ENCODE measurements around the gene GATC.

GATC gene, protein sequence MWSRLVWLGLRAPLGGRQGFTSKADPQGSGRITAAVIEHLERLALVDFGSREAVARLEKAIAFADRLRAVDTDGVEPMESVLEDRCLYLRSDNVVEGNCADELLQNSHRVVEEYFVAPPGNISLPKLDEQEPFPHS

GRCh38 chr12:120445911-120446843 is at the start of gene GATC, which contains the start of gene TRIAP1:
Gene GATC (plus strand): TSS chr12:120446444. CDS start chr12:120446481, 37 bp downstream.
Gene TRIAP1 (minus strand): TSS chr12:120446384. CDS start chr12:120446372, 12 bp downstream.
- no peaks in the 10 kb centered on the region for H3K27me3 ChIP-seq (ENCODE audit: control insufficient read depth, insufficient read depth, low read length)
- peak within 1 kb of the TSS; percentile 93 for H3K9ac ChIP-seq (ENCODE audit: low read length)
- H3K4me3 ChIP-seq (ENCODE audit: low read length) = peak within 1 kb of the TSS; percentile 99
- H3K9me3 ChIP-seq (ENCODE audit: control insufficient read depth, low read length) = no peaks in the 10 kb centered on the region
- peaks cover 18% of the 10 kb centered on the region for H3K4me1 ChIP-seq (ENCODE audit: control insufficient read depth, insufficient read depth, low read length)
- no peaks in the 10 kb centered on the region for H3K36me3 ChIP-seq (ENCODE audit: control insufficient read depth, insufficient read depth, low read length)

DNA sequence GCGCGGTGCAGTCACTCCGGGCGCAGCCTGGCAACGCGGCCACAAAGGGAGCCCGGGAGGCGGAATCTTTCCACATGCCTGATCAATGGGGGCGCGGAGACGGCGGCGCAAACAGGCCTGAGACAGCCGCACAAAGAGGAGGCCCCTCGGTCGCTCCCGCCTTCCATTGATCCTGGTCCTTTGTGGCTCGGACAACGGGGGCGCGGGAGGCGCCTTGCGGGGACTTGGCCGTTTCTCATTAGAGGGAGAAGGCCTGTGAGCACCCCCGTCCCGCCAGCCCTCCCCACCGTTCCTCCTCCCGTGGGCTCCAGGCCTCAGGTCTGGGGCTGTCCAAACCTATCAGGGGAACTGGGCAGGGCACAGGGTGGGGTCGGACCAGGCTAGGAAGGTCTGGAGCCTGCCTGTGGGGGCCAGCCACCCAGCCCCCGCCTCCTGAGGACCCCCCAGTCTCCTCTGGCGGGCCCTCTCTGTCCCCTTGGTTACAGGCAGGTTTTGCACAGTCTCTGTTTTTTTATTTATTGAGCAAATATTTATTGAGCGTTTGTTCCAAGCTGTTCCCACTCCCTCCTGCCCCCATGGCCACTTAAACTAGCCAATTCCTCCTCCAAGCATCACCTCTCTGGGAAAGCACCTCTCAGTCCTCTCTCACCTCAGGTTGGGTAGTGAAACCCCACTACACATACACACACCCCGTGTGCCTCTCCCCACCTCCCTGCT is 48.3 kb upstream of the GATC start:
- no peak overlapping the region for H3K4me3 ChIP-seq (ENCODE audit: low read length)
- no peak overlapping the region for H3K9ac ChIP-seq (ENCODE audit: low read length)
- peaks cover 14% of the 10 kb centered on the region for H3K27me3 ChIP-seq (ENCODE audit: control insufficient read depth, insufficient read depth, low read length)
- no peaks in the 10 kb centered on the region for H3K36me3 ChIP-seq (ENCODE audit: control insufficient read depth, insufficient read depth, low read length)
- H3K4me1 ChIP-seq (ENCODE audit: control insufficient read depth, insufficient read depth, low read length) = peaks cover 25% of the 10 kb centered on the region
- H3K9me3 ChIP-seq (ENCODE audit: control insufficient read depth, low read length) = no peaks in the 10 kb centered on the region

DNA sequence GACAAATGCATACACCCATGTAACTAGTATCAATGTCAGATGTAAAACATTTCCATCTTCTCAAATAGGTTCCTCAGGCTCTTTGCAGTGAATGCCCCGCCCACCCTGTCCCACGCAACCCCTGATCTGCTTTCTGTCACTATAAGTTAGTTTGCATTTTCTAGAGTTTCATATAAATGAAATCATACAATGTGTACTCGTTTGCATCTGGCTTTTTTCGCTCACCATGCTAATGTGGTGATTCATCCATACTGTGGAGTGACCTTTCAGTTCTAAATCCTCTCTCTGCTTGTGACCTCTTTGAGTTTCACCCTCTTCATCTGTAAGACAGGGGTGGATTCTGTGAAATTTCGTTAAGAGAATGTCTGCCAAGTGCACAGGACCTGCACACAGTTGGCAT is 46.7 kb upstream of the GATC start:
- Histone ChIP-seq H3K36me3 (ENCODE audit: control insufficient read depth, insufficient read depth, low read length) (no peaks in the 10 kb centered on the region), H3K4me1 (ENCODE audit: control insufficient read depth, insufficient read depth, low read length) (peaks cover 15% of the 10 kb centered on the region), H3K27me3 (ENCODE audit: control insufficient read depth, insufficient read depth, low read length) (peaks cover 13% of the 10 kb centered on the region), H3K4me3 (ENCODE audit: low read length) (no peak overlapping the region), H3K9ac (ENCODE audit: low read length) (no peak overlapping the region), H3K9me3 (ENCODE audit: control insufficient read depth, low read length) (no peaks in the 10 kb centered on the region)

- H3K4me3 ChIP-seq (ENCODE audit: low read length) = no peak overlapping the region
- H3K36me3 ChIP-seq (ENCODE audit: control insufficient read depth, insufficient read depth, low read length) = no peaks in the 10 kb centered on the region
- H3K9ac ChIP-seq (ENCODE audit: low read length) = no peak overlapping the region
- H3K27me3 ChIP-seq (ENCODE audit: control insufficient read depth, insufficient read depth, low read length) = peaks cover 9% of the 10 kb centered on the region
- H3K4me1 ChIP-seq (ENCODE audit: control insufficient read depth, insufficient read depth, low read length) = peaks cover 7% of the 10 kb centered on the region
- no peaks in the 10 kb centered on the region for H3K9me3 ChIP-seq (ENCODE audit: control insufficient read depth, low read length)
These were observed 44.0 kb upstream of the GATC start for GRCh38 chr12:120402217-120402616.

DNA sequence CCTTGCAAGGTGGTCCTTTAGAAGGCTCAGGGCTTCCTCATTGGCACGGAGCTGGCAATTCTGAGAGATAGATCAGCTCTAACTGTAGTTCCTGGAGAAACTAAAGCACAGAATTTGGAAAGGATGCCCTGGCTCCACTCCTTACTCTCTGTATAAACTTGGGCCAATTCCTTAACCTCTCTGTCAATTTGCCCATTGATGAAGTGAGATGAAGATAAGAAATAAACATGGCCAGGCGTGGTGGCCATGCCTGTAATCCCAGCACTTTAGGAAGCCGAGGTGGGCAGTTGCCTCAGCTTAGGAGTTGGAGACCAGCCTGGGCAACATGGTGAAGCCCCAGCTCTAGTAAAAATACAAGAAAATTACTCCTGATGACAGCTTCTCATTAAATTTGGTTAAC is 42.4 kb upstream of the GATC start:
- Histone ChIP-seq H3K27me3 (ENCODE audit: control insufficient read depth, insufficient read depth, low read length) (no peaks in the 10 kb centered on the region), H3K36me3 (ENCODE audit: control insufficient read depth, insufficient read depth, low read length) (no peaks in the 10 kb centered on the region), H3K4me3 (ENCODE audit: low read length) (no peak overlapping the region), H3K9ac (ENCODE audit: low read length) (no peak overlapping the region), H3K9me3 (ENCODE audit: control insufficient read depth, low read length) (no peaks in the 10 kb centered on the region), H3K4me1 (ENCODE audit: control insufficient read depth, insufficient read depth, low read length) (no peaks in the 10 kb centered on the region)

DNA sequence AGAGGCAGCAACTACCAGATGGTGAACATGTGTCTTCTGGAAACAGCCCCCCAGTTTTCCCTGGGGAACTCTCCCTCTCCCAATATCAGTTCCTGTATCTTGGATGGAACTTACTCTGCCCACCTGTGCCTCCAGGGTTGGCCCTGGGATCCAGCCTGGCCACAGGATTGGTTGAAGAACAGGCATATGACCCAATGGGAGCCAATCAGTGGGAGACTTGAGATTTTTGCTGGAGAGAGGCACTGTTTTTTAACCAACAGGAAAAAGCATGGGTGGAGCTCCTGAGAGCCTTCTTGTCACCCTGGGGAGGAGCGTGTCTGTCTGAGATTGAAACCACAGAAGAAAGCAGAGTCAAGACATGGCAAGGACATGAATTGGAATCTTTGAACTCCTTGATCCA is 42.0 kb upstream of the GATC start:
- no peaks in the 10 kb centered on the region for H3K9me3 ChIP-seq (ENCODE audit: control insufficient read depth, low read length)
- H3K27me3 ChIP-seq (ENCODE audit: control insufficient read depth, insufficient read depth, low read length) = no peaks in the 10 kb centered on the region
- no peaks in the 10 kb centered on the region for H3K4me1 ChIP-seq (ENCODE audit: control insufficient read depth, insufficient read depth, low read length)
- H3K9ac ChIP-seq (ENCODE audit: low read length) = no peak overlapping the region
- no peaks in the 10 kb centered on the region for H3K36me3 ChIP-seq (ENCODE audit: control insufficient read depth, insufficient read depth, low read length)
- no peak overlapping the region for H3K4me3 ChIP-seq (ENCODE audit: low read length)

DNA sequence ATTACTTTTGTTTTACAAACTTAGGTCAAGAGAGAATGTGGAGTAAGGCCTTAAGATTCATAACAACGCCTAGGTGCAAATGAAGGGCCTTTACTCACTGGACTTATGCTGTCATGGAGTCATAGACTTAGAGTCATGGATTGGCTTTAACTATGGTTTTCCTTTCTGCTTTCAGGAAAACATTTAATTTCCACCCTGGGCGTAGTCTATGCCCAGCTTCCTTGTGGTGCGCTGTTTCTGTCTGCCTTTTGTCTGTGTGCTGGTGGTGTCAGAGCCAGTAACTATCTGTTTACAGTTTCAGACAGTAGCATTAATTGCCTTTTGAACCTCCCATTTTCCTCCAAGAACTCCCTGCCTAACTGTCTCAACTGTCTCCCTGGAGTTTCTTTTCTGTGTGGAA is 40.2 kb upstream of the GATC start:
- H3K4me1 ChIP-seq (ENCODE audit: control insufficient read depth, insufficient read depth, low read length) = no peaks in the 10 kb centered on the region
- H3K36me3 ChIP-seq (ENCODE audit: control insufficient read depth, insufficient read depth, low read length) = no peaks in the 10 kb centered on the region
- no peaks in the 10 kb centered on the region for H3K9me3 ChIP-seq (ENCODE audit: control insufficient read depth, low read length)
- H3K27me3 ChIP-seq (ENCODE audit: control insufficient read depth, insufficient read depth, low read length) = no peaks in the 10 kb centered on the region
- no peak overlapping the region for H3K4me3 ChIP-seq (ENCODE audit: low read length)
- no peak overlapping the region for H3K9ac ChIP-seq (ENCODE audit: low read length)

DNA sequence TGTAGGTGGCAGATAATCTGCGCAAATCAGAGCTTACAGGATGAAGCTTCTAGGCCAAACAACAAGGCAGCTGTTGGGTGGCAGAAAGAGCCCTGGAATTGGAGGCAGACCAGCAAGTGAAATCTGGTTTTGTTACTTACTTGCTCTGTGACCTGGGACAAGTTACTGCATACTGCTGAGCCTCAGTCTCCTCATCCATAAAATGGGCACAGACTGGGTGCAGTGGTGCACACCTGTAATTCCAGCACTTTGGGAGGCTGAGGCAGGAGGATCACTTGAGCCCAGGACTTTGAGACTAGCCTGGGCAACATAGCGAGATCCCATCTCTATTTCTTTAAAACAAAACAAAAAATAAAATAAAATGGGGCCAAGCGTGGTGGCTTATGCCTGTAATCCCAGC is 39.7 kb upstream of the GATC start:
- Histone ChIP-seq H3K4me1 (ENCODE audit: control insufficient read depth, insufficient read depth, low read length) (no peaks in the 10 kb centered on the region), H3K9ac (ENCODE audit: low read length) (no peak overlapping the region), H3K4me3 (ENCODE audit: low read length) (no peak overlapping the region), H3K27me3 (ENCODE audit: control insufficient read depth, insufficient read depth, low read length) (no peaks in the 10 kb centered on the region), H3K9me3 (ENCODE audit: control insufficient read depth, low read length) (no peaks in the 10 kb centered on the region), H3K36me3 (ENCODE audit: control insufficient read depth, insufficient read depth, low read length) (no peaks in the 10 kb centered on the region)

- no peak overlapping the region for H3K9ac ChIP-seq (ENCODE audit: low read length)
- no peaks in the 10 kb centered on the region for H3K4me1 ChIP-seq (ENCODE audit: control insufficient read depth, insufficient read depth, low read length)
- H3K4me3 ChIP-seq (ENCODE audit: low read length) = no peak overlapping the region
- H3K27me3 ChIP-seq (ENCODE audit: control insufficient read depth, insufficient read depth, low read length) = no peaks in the 10 kb centered on the region
- H3K36me3 ChIP-seq (ENCODE audit: control insufficient read depth, insufficient read depth, low read length) = no peaks in the 10 kb centered on the region
- no peaks in the 10 kb centered on the region for H3K9me3 ChIP-seq (ENCODE audit: control insufficient read depth, low read length)
These were observed 37.5 kb upstream of the GATC start for GRCh38 chr12:120408771-120409170.

DNA sequence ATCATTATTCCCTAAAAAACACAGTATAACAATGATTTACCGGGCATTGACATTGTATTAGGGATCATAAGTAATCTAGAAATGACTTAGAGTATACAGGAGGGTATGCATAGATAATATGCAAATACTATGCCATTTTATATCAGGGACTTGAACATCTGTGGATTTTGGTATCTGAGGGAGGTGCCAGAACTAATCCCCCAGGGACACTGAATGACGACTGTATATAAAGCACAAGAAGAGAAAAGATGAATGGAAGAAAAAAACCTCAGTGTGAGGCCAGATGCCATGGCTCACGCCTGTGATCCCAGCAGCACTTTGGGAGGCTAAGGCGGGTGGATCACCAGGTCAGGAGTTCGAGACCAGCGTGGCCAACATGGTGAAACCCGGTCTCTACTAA is 33.8 kb upstream of the GATC start:
- Histone ChIP-seq H3K4me3 (ENCODE audit: low read length) (no peak overlapping the region), H3K9me3 (ENCODE audit: control insufficient read depth, low read length) (no peaks in the 10 kb centered on the region), H3K36me3 (ENCODE audit: control insufficient read depth, insufficient read depth, low read length) (no peaks in the 10 kb centered on the region), H3K9ac (ENCODE audit: low read length) (no peak overlapping the region), H3K27me3 (ENCODE audit: control insufficient read depth, insufficient read depth, low read length) (peaks cover 4% of the 10 kb centered on the region), H3K4me1 (ENCODE audit: control insufficient read depth, insufficient read depth, low read length) (no peaks in the 10 kb centered on the region)

DNA sequence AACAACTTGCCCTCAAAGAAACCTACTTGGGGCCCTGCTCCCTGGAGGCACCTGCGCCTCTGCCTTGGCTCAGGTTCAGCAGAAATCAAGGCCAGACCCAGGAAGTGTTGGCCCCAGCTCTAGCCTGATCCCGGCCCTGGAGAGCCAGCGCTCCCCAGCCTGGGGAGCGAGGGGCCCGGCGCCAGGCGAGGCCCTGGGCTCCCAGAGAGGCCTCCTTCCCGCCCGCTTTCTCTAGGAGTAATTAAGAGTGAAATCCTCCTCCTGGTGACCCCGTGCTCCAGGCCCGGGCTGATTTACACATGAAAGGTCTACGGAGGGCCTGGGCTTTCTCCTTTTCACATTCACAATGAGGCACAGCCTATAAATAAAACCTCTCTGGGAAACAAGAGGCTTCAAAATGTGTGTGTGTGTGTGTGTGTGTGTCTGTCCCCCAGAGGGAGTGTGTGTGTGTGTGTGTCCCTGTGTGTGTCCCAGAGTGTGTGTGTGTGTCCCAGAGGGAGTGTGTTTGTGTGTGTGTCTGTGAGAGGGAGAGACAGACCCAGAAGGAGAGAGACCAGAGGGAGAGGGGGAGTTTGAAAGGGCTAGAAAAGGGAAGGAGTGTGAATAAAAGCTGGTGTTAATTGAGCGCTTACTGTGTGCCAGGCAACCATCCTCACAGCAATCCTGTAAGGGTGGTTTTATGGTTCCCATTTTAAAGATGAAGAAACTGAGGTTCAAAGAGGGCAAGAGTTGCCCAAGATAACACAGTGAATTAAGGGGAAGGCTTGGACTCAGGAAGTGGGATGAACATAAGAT is 32.1 kb upstream of the GATC start:
- H3K27me3 ChIP-seq (ENCODE audit: control insufficient read depth, insufficient read depth, low read length) = peaks cover 4% of the 10 kb centered on the region
- H3K4me3 ChIP-seq (ENCODE audit: low read length) = no peak overlapping the region
- H3K9me3 ChIP-seq (ENCODE audit: control insufficient read depth, low read length) = no peaks in the 10 kb centered on the region
- no peaks in the 10 kb centered on the region for H3K4me1 ChIP-seq (ENCODE audit: control insufficient read depth, insufficient read depth, low read length)
- no peaks in the 10 kb centered on the region for H3K36me3 ChIP-seq (ENCODE audit: control insufficient read depth, insufficient read depth, low read length)
- peak overlapping the region; percentile 50 for H3K9ac ChIP-seq (ENCODE audit: low read length)

All from mucosa of stomach (tissue), 1 donor.